NB4 (cell line): ENCODE measurements around the gene MMP2.

ENCODE experiments used
- POLR2A ChIP-seq: IDR thresholded peaks from 2 replicates; pipeline ENCODE4 v1.6.1; 2011; ENCODE audit warnings: mild to moderate bottlenecking; ENCODE audit not compliant: insufficient read length; ENCODE audit errors: extremely low read depth
- TF ChIP-seq, protein P1 (sequence below): IDR thresholded peaks from one replicate; pipeline ENCODE4 v1.5.1; 2012; ENCODE audit warnings: low read depth, low read length

- TF ChIP-seq, protein P1, sequence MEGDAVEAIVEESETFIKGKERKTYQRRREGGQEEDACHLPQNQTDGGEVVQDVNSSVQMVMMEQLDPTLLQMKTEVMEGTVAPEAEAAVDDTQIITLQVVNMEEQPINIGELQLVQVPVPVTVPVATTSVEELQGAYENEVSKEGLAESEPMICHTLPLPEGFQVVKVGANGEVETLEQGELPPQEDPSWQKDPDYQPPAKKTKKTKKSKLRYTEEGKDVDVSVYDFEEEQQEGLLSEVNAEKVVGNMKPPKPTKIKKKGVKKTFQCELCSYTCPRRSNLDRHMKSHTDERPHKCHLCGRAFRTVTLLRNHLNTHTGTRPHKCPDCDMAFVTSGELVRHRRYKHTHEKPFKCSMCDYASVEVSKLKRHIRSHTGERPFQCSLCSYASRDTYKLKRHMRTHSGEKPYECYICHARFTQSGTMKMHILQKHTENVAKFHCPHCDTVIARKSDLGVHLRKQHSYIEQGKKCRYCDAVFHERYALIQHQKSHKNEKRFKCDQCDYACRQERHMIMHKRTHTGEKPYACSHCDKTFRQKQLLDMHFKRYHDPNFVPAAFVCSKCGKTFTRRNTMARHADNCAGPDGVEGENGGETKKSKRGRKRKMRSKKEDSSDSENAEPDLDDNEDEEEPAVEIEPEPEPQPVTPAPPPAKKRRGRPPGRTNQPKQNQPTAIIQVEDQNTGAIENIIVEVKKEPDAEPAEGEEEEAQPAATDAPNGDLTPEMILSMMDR = no peak
- no peak for TF ChIP-seq POLR2A
Measured at GRCh38 chr16:55543472-55543871, 64.5 kb downstream of the MMP2 start.
